Activated CD4-positive, alpha-beta T cell treated with anti-CD3 and anti-CD28 coated beads for 4 hours (primary cell): ENCODE results near the gene PITPNC1.
"Not testable (repeated sequence)": the region's sequence is repeated elsewhere in the genome, so short reads cannot be mapped to it uniquely, and the experiment has no call there.

Experiments
- DNase-seq, 2 donors: peaks; one replicate each; pipeline ENCODE4 v3.0.0-alpha.2; 2020

Gene PITPNC1

GRCh38 chr17:67702861-67703260, 325.8 kb downstream of the PITPNC1 start:
- DNase-seq = not testable (repeated sequence)

- no peak for DNase-seq
Measured at GRCh38 chr17:67707442-67707841, 330.4 kb downstream of the PITPNC1 start.

GRCh38 chr17:67708378-67708777, 331.3 kb downstream of the PITPNC1 start:
- DNase-seq = no peak

- DNase-seq = no peak
Measured at GRCh38 chr17:67711916-67712315, 334.8 kb downstream of the PITPNC1 start.

- no peak for DNase-seq
Measured at GRCh38 chr17:67712375-67712774, 335.3 kb downstream of the PITPNC1 start.

- DNase-seq = no peak
Measured at GRCh38 chr17:67713169-67713568, 336.1 kb downstream of the PITPNC1 start.

- no peak for DNase-seq
Measured at GRCh38 chr17:67716405-67716798, 339.3 kb downstream of the PITPNC1 start.

- DNase-seq = no peak
Measured at GRCh38 chr17:67717192-67717623, 340.1 kb downstream of the PITPNC1 start.

- peak; percentile 98 to 99 for DNase-seq
Measured at GRCh38 chr17:67717624-67718324, 340.7 kb downstream of the PITPNC1 start, which contains the start of gene NOL11. Gene NOL11 (plus strand): TSS chr17:67717936. CDS start chr17:67717948, 12 bp downstream.

GRCh38 chr17:67718325-67718941, 341.4 kb downstream of the PITPNC1 start:
- DNase-seq = peak in 1 of 2 donors; percentile 40

GRCh38 chr17:67725373-67725791, 348.3 kb downstream of the PITPNC1 start:
- no peak for DNase-seq

- no peak for DNase-seq
Measured at GRCh38 chr17:67725807-67726206, 348.7 kb downstream of the PITPNC1 start.

GRCh38 chr17:67727152-67728039, 350.3 kb downstream of the PITPNC1 start:
- not testable (repeated sequence) for DNase-seq

- DNase-seq = no peak
Measured at GRCh38 chr17:67729903-67730302, 352.8 kb downstream of the PITPNC1 start.

GRCh38 chr17:67730731-67731130, 353.6 kb downstream of the PITPNC1 start:
- no peak for DNase-seq

GRCh38 chr17:67733449-67733848, 356.4 kb downstream of the PITPNC1 start:
- no peak for DNase-seq

GRCh38 chr17:67737145-67737544, 360.1 kb downstream of the PITPNC1 start:
- no peak for DNase-seq

- DNase-seq = no peak
Measured at GRCh38 chr17:67742025-67742424, 364.9 kb downstream of the PITPNC1 start.
